A673 (cell line): ENCODE measurements around the gene URB2.

Experiments used
- EZH2 ChIP-seq: fragments of 200-600 bp; sonication (generic); IDR thresholded peaks from 2 replicates; pipeline ENCODE4 v1.6.1; 2017; ENCODE audit warnings: borderline replicate concordance, low read depth, mild to moderate bottlenecking, mixed read lengths, antibody characterized with exemption, low read length; ENCODE audit not compliant: poor library complexity, severe bottlenecking
- TF ChIP-seq, protein P1 (sequence below): fragments of 300-800, 200-600 bp; sonication (generic); conservative IDR thresholded peaks from 2 replicates; pipeline ENCODE4 v1.5.1; 2017; ENCODE audit warnings: low read depth, mild to moderate bottlenecking, antibody characterized with exemption, low read length, moderate library complexity, mixed read lengths

DNA sequence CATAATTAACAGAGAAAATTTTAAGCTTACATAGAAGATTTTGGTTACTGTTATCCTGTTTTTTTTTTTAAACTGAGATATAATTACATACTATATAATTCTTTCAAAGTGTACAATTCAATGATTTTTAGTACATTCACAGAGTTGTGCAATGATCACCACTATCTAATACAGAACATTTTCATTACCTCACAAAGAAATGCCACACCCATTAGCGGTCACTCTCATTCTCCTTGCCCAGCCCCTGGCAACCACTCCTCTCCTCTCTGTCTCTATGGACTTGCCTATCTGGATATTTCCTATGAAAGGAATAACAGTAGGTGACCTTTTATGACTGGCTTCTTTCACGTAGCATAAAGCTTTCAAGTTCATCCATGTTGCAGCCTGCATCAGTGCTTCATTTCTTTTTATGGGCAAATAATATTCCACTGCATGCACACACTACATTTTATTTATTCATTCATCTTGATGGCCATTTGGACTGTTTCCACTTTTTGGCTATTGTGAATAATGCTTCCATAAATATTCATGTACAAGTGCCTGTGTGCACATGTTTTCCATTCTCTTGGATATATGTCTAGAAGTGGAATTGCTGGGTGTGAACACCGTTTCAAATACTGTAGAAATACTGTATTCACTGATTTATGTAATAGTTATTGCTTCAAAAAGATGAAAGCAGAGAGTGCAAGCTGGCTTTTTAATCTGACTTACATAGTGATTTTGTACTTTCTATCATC lies 26.7 kb upstream of the URB2 start:
- TF ChIP-seq, protein P1, sequence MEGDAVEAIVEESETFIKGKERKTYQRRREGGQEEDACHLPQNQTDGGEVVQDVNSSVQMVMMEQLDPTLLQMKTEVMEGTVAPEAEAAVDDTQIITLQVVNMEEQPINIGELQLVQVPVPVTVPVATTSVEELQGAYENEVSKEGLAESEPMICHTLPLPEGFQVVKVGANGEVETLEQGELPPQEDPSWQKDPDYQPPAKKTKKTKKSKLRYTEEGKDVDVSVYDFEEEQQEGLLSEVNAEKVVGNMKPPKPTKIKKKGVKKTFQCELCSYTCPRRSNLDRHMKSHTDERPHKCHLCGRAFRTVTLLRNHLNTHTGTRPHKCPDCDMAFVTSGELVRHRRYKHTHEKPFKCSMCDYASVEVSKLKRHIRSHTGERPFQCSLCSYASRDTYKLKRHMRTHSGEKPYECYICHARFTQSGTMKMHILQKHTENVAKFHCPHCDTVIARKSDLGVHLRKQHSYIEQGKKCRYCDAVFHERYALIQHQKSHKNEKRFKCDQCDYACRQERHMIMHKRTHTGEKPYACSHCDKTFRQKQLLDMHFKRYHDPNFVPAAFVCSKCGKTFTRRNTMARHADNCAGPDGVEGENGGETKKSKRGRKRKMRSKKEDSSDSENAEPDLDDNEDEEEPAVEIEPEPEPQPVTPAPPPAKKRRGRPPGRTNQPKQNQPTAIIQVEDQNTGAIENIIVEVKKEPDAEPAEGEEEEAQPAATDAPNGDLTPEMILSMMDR: no peak
- TF ChIP-seq EZH2: no peak
